Umbilical cord (tissue), 2 donors: ENCODE results near the gene ZNHIT3. TPM values are rescaled to one million over a fixed set of nuclear protein-coding genes. Genes with fewer than 3 reads are reported as not detected.
A peak's percentile ranks its signal among the peaks of the same experiment; 100 is the strongest.
"Not testable (repeated sequence)": the region's sequence is repeated elsewhere in the genome, so short reads cannot be mapped to it uniquely, and the experiment has no call there.

ENCODE experiments used
- DNase-seq: peaks from one replicate; pipeline ENCODE4 v3.0.0-alpha.2; 2015; ENCODE audit warnings: low spot score
- total RNA-seq: library from RNA; depleted of rRNA; stranded (reverse); fragments of >200 nt; gene quantifications from one replicate; pipeline ENCODE4 v1.2.3, GENCODE V29; 2014; ENCODE audit warnings: low replicate concordance; ENCODE audit not compliant: insufficient read depth

Gene ZNHIT3
- 11.3 TPM for total RNA-seq

DNA sequence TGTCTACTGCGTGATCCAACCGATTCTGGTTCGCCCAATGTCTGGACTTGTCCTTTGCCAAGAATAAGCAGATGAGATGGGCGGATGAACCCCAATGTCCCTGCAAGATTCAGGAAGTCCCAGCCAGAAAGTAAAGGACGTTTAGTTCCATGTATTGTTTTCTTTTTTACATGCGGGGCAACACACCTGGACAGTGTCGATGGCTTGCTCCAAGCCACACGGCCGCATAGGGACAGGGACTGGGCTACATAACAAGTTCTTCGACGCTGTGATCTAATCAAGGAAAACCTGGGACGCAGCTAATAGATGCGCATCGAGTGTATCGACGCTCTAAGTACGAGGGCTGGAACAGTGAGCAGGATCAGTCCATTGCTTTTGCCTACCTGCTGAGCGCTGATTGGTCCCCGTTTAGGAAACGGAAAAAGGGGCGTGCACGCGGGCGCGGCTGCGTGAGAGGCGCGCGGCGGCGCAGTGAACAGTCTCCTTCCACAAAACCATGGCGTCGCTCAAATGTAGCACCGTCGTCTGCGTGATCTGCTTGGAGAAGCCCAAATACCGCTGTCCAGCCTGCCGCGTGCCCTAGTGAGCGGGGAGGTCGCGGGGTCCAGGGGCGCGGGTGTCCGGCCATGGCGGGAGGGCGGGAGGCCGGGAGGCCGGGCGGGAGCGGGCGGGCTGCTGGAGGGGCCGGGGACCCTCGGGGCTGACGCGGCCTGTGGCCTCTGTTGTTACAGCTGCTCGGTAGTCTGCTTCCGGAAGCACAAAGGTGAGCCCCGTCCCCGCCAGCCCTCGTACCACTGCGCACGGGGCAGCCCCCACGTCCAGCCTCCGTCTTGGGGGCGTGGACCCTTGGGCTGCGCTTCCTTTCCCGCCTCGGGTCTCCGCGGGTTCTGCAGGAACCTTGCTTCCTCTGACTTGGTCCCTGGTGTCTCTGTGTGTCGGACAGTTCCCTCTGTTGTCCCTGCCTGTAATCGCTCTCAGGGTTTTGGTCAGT lies at the start of gene ZNHIT3:
Gene ZNHIT3 (plus strand): TSS at position 478 of the 991 bp plus-strand sequence. CDS start 19 bp downstream, at position 497.
- peak; percentile 97 for DNase-seq

- not testable (repeated sequence) for DNase-seq
These were observed 44.7 kb upstream of the ZNHIT3 start for GRCh38 chr17:36441792-36442191.

GRCh38 chr17:36443777-36444176 lies 42.7 kb upstream of the ZNHIT3 start:
- DNase-seq, result no peak

GRCh38 chr17:36449997-36450396 lies 36.5 kb upstream of the ZNHIT3 start:
- DNase-seq, result not testable (repeated sequence)

- not testable (repeated sequence) for DNase-seq
These were observed 33.6 kb upstream of the ZNHIT3 start for GRCh38 chr17:36452888-36453287.

DNA sequence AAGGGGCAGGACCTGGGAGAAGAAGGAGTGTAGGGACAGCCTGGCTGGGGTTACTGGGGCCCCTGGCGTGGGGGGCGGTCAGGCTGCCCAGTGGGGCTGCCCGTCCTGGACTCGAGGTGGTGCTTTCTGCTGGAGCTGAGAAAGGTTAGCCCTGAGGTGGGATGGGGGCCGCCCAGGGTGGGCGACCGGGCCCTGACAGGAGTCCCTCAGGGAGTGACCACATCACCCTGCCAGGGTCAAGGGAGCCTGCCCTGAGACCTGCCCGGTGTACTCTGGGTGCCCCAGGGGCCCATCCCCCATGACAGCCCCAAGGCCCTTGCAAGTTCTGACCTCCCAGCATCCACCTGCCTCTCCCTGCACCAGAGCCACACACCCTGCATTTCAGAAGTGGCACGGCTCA lies 28.8 kb upstream of the ZNHIT3 start:
- not testable (repeated sequence) for DNase-seq

GRCh38 chr17:36459045-36459444 lies 27.4 kb upstream of the ZNHIT3 start:
- DNase-seq, result no peak

- DNase-seq, result no peak
These were observed 26.9 kb upstream of the ZNHIT3 start for GRCh38 chr17:36459601-36460000.

DNA sequence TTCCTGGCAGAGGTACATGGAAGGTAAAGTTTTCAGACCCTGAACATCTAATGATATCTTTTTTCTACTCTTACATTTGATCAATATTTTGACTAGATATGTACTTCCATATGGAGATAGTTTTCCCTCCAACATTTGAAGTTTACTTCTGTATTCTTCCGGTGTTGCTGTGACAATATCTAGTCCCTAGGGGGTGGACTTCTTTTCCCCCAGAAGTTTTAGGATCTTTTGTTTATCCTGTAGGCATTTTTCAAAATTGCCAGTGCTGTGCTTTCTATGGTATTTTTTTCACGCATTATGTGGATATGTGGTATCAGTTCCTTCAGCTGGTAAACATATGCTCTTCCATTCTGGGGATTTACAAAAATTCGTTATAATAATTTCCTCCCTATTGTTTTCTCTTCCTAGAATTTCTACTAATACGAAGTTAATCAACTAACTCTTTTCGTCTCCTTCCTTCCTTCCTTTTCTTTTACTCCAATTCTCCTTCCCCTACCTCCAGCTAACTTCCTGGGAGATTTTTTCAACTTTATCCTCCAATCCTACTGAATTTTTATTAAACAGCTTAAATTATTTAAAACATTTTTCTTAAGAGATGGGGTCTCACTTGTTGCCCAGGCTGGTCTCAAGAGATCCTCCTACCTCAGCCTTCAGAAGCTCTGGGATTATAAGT lies 26.1 kb upstream of the ZNHIT3 start:
- no peak for DNase-seq

GRCh38 chr17:36461330-36462110 lies 25.0 kb upstream of the ZNHIT3 start:
- DNase-seq, result no peak

- DNase-seq, result peak; percentile 76
These were observed 22.3 kb upstream of the ZNHIT3 start for GRCh38 chr17:36463916-36464764.

DNA sequence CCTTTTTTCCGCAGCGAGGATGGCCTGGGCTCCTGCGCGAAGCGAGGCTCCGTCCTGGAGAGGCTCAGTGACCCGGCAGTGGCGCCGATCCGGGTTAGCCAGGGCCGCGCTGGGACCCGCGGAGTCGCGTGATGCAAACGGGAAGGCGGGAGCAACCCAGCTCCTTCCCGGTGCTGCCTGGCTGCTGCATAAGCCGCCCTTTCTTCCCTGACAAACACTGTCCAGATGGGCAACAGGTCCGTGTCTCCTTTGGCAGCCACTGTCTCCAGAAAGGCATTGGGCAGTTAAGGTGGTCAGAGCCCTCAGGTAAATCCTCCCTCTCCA lies 21.8 kb upstream of the ZNHIT3 start:
- no peak for DNase-seq

- DNase-seq, result no peak
These were observed 17.4 kb upstream of the ZNHIT3 start for GRCh38 chr17:36468903-36469635.

- DNase-seq, result no peak
These were observed 16.7 kb upstream of the ZNHIT3 start for GRCh38 chr17:36469733-36470132.

- DNase-seq, result no peak
These were observed 16.0 kb upstream of the ZNHIT3 start for GRCh38 chr17:36470499-36470898.

DNA sequence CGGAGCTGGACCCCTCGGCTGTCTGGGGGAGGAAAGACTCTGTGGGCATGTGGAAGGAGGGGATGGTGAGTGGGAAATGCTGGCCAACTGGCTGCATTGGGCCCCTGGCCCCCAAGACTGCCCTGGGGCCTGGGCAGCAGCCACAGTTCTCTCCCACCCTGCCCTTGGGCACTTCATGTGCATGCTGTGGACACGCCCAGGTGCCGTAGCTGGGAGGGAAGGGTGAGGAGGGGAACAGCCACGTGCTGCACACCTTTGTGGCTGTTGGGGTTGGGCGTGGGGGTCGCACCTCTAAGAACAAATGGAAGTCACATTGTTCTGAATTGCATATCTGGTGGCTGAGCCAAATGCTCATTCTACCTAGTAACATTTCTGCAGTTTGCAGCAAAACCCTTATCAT lies 11.9 kb upstream of the ZNHIT3 start:
- DNase-seq, result no peak

DNA sequence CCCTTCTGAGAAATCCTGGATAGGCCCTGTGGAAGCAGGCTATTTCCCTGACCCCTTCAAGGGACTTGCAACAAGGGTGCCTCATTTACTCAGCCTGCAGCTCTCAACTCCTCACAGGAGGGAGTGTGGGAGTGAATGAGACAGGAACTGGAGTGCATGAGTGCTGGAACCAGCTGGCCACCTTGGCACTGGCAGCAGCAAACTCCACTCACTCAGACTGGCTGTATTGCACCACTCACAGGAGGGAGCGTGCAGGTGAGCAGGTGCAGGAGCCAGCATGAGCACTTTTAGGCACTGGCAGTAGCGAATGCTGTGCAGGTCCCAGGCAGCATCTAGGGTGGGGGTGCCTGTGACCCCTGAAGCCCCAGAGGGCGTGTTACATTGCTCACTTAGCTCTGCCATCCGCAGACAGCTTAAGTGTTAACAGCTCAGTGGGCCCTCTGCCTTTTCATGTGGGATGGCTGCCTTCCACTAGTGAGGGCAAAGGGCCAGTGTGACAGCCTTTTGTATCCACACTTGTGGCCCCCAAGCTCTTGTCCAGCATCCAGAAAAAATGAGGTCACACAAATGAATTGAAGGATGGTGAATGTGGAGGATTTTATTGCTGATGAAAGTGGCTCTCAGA lies 11.0 kb upstream of the ZNHIT3 start:
- no peak for DNase-seq

GRCh38 chr17:36481829-36482228 lies 4.7 kb upstream of the ZNHIT3 start:
- DNase-seq, result no peak

DNA sequence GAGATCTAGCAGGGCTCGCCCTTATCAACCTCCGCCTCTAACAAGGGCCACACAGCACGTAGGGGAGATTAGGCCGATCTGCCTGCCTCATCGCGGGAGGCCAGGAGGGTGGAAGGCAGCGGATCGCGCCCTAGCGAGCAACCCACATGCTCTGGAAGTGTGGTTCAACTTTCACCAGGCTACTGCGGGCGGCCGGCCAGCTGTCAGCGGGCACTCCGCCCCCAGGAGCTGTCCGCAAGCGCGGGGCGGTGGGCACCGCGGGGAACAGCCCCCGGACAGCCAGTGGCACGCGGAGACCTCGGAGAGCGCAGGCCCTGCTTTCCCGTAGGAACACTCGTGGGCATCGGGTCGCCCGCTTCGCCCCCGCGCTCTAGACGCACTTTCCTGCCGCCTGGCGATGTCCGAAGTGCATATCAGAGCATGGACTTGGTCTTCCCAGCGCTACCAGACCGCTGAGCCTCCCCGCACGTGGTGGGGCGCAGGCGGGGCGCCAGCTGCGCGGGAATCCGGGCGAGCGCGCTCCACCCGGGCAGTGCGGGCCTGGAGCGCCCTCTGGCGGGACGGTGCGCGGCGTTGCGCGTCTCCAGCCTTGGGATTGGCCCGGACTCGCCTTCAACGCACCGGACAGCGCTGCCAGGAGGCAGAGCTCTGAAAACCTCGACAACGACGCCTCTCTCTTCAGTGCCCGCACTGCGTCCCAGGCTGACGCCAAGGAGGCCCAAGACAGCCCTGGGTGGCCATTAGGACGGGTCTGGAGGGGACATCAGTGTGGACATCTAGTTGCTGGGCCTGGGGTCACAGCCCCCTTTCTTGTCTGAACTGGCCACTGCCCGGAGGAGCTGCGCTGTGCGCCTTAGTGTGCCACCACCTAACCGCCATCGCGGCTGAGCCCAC lies 3.6 kb upstream of the ZNHIT3 start:
- DNase-seq, result peak; percentile 73
